ENCODE data around the gene ABCB8. TPM values are rescaled to one million over a fixed set of nuclear protein-coding genes. Genes with fewer than 3 reads are reported as not detected.

The ABCB8 gene
- total RNA-seq, 4 donors from 2014 or later = 29.5 to 42.3 (median 31.9) TPM

GRCh38 chr7:151075978-151076426 is 47.8 kb downstream of the ABCB8 start:
- peaks cover 40% of the 10 kb centered on the region for H3K4me1 ChIP-seq
- no peak for TF ChIP-seq POLR2A (IDR thresholded peaks at IDR 0.05)
- no peak for TF ChIP-seq CTCF (IDR thresholded peaks at IDR 0.05)
- DNase-seq (ENCODE audit: low spot score in 2 of 2) = no peak
- H3K36me3 ChIP-seq = peaks cover 68% of the 10 kb centered on the region
- WGBS = 86% methylated on average over 22 of the region's 22 CpGs
- H3K27ac ChIP-seq = no peak overlapping the region
- H3K9me3 ChIP-seq = no peaks in the 10 kb centered on the region
- no peaks in the 10 kb centered on the region for H3K27me3 ChIP-seq
- no peak overlapping the region for H3K4me3 ChIP-seq

- H3K4me1 ChIP-seq = peaks cover 50% of the 10 kb centered on the region
- TF ChIP-seq POLR2A (IDR thresholded peaks at IDR 0.05) (no peak), CTCF (IDR thresholded peaks at IDR 0.05) (peak in 1 of 2 donors; percentile 11)
- DNase-seq (ENCODE audit: low spot score in 2 of 2) = no peak
- H3K36me3 ChIP-seq = peaks cover 57% of the 10 kb centered on the region
- no peak overlapping the region for H3K4me3 ChIP-seq
- no peaks in the 10 kb centered on the region for H3K9me3 ChIP-seq
- no peaks in the 10 kb centered on the region for H3K27me3 ChIP-seq
- H3K27ac ChIP-seq = peak overlapping the region; percentile 20
- WGBS = 75% methylated on average over 17 of the region's 33 CpGs
Observed at GRCh38 chr7:151076863-151077704, 48.8 kb downstream of the ABCB8 start.

GRCh38 chr7:151077705-151078232 is 49.5 kb downstream of the ABCB8 start:
- TF ChIP-seq CTCF (IDR thresholded peaks at IDR 0.05) = no peak
- TF ChIP-seq EP300 (IDR thresholded peaks at IDR 0.05) = no peak
- no peak for TF ChIP-seq POLR2A (IDR thresholded peaks at IDR 0.05)
- TF ChIP-seq POLR2AphosphoS5 (IDR thresholded peaks at IDR 0.05) = no peak
- Histone ChIP-seq H3K27me3 (no peaks in the 10 kb centered on the region), H3K9me3 (no peaks in the 10 kb centered on the region), H3K36me3 (peaks cover 50% of the 10 kb centered on the region), H3K4me3 (no peak overlapping the region), H3K4me1 (peaks cover 57% of the 10 kb centered on the region), H3K27ac (peak overlapping the region; percentile 20)
- WGBS = 67% methylated on average over 9 of the region's 10 CpGs
- DNase-seq (ENCODE audit: low spot score in 2 of 2) = peak in 1 of 2 donors; percentile 64

GRCh38 chr7:151078233-151079040 is 50.2 kb downstream of the ABCB8 start:
- H3K4me3 ChIP-seq = no peak overlapping the region
- peak overlapping the region; percentile 20 for H3K27ac ChIP-seq
- no peaks in the 10 kb centered on the region for H3K27me3 ChIP-seq
- DNase-seq (ENCODE audit: low spot score in 2 of 2) = peak in 1 of 2 donors; percentile 87
- H3K9me3 ChIP-seq = no peaks in the 10 kb centered on the region
- 52% methylated on average over 14 of the region's 22 CpGs for WGBS
- TF ChIP-seq EP300 (IDR thresholded peaks at IDR 0.05) (no peak), CTCF (IDR thresholded peaks at IDR 0.05) (no peak), POLR2AphosphoS5 (IDR thresholded peaks at IDR 0.05) (no peak)
- peaks cover 44% of the 10 kb centered on the region for H3K36me3 ChIP-seq
- peaks cover 61% of the 10 kb centered on the region for H3K4me1 ChIP-seq
